ENCODE measurements around the gene FAM53B.
"Not testable (repeated sequence)": the region's sequence is repeated elsewhere in the genome, so short reads cannot be mapped to it uniquely, and the experiment has no call there.

FAM53B gene

GRCh38 chr10:124744102-124745050 lies at the start of gene FAM53B:
Gene FAM53B (minus strand): TSS chr10:124744378. CDS start chr10:124706713, 37,665 bp downstream.
- DNase-seq: peak; percentile 80

GRCh38 chr10:124792998-124793352 lies 48.8 kb upstream of the FAM53B start:
- no peak for DNase-seq

- DNase-seq: peak; percentile 83
These were observed 47.6 kb upstream of the FAM53B start, which contains the start of gene EEF1AKMT2 for GRCh38 chr10:124791547-124792348. Gene EEF1AKMT2 (minus strand): TSS chr10:124791887. CDS start chr10:124791833, 54 bp downstream.

- not testable (repeated sequence) for DNase-seq
These were observed 38.7 kb upstream of the FAM53B start for GRCh38 chr10:124782900-124783299.

GRCh38 chr10:124768791-124769190 lies 24.6 kb upstream of the FAM53B start:
- no peak for DNase-seq

GRCh38 chr10:124765256-124765655 lies 21.1 kb upstream of the FAM53B start:
- no peak for DNase-seq

- no peak for DNase-seq
These were observed 19.1 kb upstream of the FAM53B start for GRCh38 chr10:124763267-124763666.

GRCh38 chr10:124762281-124762680 lies 18.1 kb upstream of the FAM53B start:
- DNase-seq: no peak

- no peak for DNase-seq
These were observed 12.2 kb upstream of the FAM53B start for GRCh38 chr10:124756156-124756903.

GRCh38 chr10:124755581-124755980 lies 11.4 kb upstream of the FAM53B start:
- no peak for DNase-seq

- no peak for DNase-seq
These were observed 10.0 kb upstream of the FAM53B start for GRCh38 chr10:124754227-124754626.

GRCh38 chr10:124748953-124749645 lies 4.9 kb upstream of the FAM53B start:
- no peak for DNase-seq

- DNase-seq: no peak
These were observed 4.0 kb upstream of the FAM53B start for GRCh38 chr10:124748166-124748565.

- DNase-seq: no peak
These were observed 3.6 kb upstream of the FAM53B start for GRCh38 chr10:124747745-124748144.

- DNase-seq: no peak
These were observed 2.8 kb upstream of the FAM53B start for GRCh38 chr10:124746992-124747391.

GRCh38 chr10:124746447-124746846 lies 2.3 kb upstream of the FAM53B start:
- DNase-seq: not testable (repeated sequence)

- DNase-seq: no peak
These were observed 1.5 kb upstream of the FAM53B start for GRCh38 chr10:124745673-124746072.

GRCh38 chr10:124745252-124745651 lies 1.1 kb upstream of the FAM53B start:
- DNase-seq: no peak

- DNase-seq: no peak
These were observed 732 bp downstream of the FAM53B start for GRCh38 chr10:124743191-124744101.

GRCh38 chr10:124742413-124743190 lies 1.6 kb downstream of the FAM53B start:
- no peak for DNase-seq
